DND-41 (cell line): ENCODE measurements around the gene MYL4.

Experiments used
- EZH2 ChIP-seq: IDR thresholded peaks from 3 replicates; pipeline ENCODE4 v1.6.1; 2012; ENCODE audit warnings: borderline replicate concordance, low read depth, mild to moderate bottlenecking, moderate library complexity, low read length, inconsistent platforms; ENCODE audit not compliant: severe bottlenecking
- TF ChIP-seq, protein P1 (sequence below): IDR thresholded peaks from 2 replicates; pipeline ENCODE4 v1.5.1; 2012; ENCODE audit warnings: borderline replicate concordance, low read length, moderate library complexity, mild to moderate bottlenecking; ENCODE audit not compliant: poor library complexity, severe bottlenecking; ENCODE audit errors: extremely low read depth

DNA sequence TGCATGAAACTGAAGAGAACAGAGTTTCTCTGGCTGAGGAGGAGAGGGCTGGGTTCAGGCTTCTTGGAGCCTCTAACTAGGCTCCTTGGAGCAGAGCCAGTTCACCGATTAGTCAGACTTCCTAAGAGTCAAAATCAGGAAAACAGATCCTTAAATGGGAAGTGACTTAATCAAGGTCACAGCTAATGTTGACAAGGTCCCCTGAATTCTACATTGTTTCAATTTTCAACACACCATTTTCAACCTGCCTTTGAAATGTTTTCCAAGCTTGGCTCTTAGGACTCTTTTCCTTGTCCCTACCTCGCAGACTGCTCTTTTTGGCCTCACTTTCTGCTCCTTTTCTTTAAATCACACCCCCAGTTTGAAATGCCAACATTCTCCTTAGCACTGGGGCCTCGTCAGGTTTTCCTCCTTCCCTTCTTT, 16.3 kb downstream of the MYL4 start:
- TF ChIP-seq, protein P1, sequence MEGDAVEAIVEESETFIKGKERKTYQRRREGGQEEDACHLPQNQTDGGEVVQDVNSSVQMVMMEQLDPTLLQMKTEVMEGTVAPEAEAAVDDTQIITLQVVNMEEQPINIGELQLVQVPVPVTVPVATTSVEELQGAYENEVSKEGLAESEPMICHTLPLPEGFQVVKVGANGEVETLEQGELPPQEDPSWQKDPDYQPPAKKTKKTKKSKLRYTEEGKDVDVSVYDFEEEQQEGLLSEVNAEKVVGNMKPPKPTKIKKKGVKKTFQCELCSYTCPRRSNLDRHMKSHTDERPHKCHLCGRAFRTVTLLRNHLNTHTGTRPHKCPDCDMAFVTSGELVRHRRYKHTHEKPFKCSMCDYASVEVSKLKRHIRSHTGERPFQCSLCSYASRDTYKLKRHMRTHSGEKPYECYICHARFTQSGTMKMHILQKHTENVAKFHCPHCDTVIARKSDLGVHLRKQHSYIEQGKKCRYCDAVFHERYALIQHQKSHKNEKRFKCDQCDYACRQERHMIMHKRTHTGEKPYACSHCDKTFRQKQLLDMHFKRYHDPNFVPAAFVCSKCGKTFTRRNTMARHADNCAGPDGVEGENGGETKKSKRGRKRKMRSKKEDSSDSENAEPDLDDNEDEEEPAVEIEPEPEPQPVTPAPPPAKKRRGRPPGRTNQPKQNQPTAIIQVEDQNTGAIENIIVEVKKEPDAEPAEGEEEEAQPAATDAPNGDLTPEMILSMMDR: no peak
- TF ChIP-seq EZH2: no peak
